ENCODE measurements around the gene CBLN3.

CBLN3 gene

DNA sequence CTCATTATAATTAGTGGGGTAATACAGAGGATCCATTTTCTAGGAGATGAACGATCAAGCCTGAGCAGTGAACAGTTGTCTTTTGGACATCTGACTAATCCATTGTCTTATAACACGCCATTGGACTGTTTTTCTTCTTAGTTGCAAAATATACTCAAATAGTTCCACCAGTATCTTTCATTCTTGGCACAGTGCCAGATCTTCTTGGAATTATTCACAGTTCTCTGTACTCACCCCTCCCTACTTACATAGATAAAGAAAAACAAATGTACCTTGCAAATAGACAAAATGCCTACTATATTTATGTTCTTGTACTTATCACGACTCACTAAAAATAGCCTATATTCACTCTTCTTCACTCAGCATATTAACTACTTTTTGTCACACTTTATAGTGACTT, 3.8 kb downstream of the CBLN3 start (continued):
- TF ChIP-seq, protein P1, sequence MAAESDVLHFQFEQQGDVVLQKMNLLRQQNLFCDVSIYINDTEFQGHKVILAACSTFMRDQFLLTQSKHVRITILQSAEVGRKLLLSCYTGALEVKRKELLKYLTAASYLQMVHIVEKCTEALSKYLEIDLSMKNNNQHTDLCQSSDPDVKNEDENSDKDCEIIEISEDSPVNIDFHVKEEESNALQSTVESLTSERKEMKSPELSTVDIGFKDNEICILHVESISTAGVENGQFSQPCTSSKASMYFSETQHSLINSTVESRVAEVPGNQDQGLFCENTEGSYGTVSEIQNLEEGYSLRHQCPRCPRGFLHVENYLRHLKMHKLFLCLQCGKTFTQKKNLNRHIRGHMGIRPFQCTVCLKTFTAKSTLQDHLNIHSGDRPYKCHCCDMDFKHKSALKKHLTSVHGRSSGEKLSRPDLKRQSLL (tag by site-specific recombination; IDR thresholded peaks at IDR 0.05) = peak; percentile 28; the same call in 1 of the 2 replicates
- TF ChIP-seq, protein P2, sequence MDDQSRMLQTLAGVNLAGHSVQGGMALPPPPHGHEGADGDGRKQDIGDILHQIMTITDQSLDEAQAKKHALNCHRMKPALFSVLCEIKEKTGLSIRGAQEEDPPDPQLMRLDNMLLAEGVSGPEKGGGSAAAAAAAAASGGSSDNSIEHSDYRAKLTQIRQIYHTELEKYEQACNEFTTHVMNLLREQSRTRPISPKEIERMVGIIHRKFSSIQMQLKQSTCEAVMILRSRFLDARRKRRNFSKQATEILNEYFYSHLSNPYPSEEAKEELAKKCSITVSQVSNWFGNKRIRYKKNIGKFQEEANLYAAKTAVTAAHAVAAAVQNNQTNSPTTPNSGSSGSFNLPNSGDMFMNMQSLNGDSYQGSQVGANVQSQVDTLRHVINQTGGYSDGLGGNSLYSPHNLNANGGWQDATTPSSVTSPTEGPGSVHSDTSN (CRISPR knock-in tag; IDR thresholded peaks at IDR 0.05) = no peak
- TF ChIP-seq, protein P3, sequence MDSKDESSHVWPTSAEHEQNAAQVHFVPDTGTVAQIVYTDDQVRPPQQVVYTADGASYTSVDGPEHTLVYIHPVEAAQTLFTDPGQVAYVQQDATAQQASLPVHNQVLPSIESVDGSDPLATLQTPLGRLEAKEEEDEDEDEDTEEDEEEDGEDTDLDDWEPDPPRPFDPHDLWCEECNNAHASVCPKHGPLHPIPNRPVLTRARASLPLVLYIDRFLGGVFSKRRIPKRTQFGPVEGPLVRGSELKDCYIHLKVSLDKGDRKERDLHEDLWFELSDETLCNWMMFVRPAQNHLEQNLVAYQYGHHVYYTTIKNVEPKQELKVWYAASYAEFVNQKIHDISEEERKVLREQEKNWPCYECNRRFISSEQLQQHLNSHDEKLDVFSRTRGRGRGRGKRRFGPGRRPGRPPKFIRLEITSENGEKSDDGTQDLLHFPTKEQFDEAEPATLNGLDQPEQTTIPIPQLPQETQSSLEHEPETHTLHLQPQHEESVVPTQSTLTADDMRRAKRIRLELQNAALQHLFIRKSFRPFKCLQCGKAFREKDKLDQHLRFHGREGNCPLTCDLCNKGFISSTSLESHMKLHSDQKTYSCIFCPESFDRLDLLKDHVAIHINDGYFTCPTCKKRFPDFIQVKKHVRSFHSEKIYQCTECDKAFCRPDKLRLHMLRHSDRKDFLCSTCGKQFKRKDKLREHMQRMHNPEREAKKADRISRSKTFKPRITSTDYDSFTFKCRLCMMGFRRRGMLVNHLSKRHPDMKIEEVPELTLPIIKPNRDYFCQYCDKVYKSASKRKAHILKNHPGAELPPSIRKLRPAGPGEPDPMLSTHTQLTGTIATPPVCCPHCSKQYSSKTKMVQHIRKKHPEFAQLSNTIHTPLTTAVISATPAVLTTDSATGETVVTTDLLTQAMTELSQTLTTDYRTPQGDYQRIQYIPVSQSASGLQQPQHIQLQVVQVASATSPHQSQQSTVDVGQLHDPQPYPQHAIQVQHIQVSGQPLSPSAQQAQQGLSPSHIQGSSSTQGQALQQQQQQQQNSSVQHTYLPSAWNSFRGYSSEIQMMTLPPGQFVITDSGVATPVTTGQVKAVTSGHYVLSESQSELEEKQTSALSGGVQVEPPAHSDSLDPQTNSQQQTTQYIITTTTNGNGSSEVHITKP (tag by site-specific recombination; IDR thresholded peaks at IDR 0.05) = no peak
- TF ChIP-seq, protein P4, sequence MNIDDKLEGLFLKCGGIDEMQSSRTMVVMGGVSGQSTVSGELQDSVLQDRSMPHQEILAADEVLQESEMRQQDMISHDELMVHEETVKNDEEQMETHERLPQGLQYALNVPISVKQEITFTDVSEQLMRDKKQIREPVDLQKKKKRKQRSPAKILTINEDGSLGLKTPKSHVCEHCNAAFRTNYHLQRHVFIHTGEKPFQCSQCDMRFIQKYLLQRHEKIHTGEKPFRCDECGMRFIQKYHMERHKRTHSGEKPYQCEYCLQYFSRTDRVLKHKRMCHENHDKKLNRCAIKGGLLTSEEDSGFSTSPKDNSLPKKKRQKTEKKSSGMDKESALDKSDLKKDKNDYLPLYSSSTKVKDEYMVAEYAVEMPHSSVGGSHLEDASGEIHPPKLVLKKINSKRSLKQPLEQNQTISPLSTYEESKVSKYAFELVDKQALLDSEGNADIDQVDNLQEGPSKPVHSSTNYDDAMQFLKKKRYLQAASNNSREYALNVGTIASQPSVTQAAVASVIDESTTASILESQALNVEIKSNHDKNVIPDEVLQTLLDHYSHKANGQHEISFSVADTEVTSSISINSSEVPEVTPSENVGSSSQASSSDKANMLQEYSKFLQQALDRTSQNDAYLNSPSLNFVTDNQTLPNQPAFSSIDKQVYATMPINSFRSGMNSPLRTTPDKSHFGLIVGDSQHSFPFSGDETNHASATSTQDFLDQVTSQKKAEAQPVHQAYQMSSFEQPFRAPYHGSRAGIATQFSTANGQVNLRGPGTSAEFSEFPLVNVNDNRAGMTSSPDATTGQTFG (tag by site-specific recombination; IDR thresholded peaks at IDR 0.05; ENCODE audit: borderline replicate concordance) = peak; percentile 37; the same call in 1 of the 2 replicates
- TF ChIP-seq ZNF544 (tag by site-specific recombination; IDR thresholded peaks at IDR 0.05) (peak; percentile 97), ZNF248 (tag by site-specific recombination; IDR thresholded peaks at IDR 0.05) (peak; percentile 86), ZNF624 (tag by site-specific recombination; IDR thresholded peaks at IDR 0.05) (peak; percentile 88; the same call in 1 of the 2 replicates), ZNF549 (tag by site-specific recombination; IDR thresholded peaks at IDR 0.05) (peak; percentile 87), ZSCAN23 (tag by site-specific recombination; IDR thresholded peaks at IDR 0.05) (no peak), ZBTB1 (tag by site-specific recombination; IDR thresholded peaks at IDR 0.05) (no peak), ZBTB44 (tag by site-specific recombination; IDR thresholded peaks at IDR 0.05) (peak; percentile 85), ZNF558 (tag by site-specific recombination; IDR thresholded peaks at IDR 0.05) (peak; percentile 83), ZNF184 (tag by site-specific recombination; IDR thresholded peaks at IDR 0.05) (peak; percentile 95), ELK4 (IDR thresholded peaks at IDR 0.05; ENCODE audit: borderline replicate concordance, low read depth, low read length) (no peak), SCRT2 (tag by site-specific recombination; IDR thresholded peaks at IDR 0.05) (no peak), ZNF510 (tag by site-specific recombination; IDR thresholded peaks at IDR 0.05; ENCODE audit: insufficient replicate concordance) (peak; percentile 76), ZNF785 (tag by site-specific recombination; IDR thresholded peaks at IDR 0.05) (no peak)
- TF ChIP-seq, protein P5, sequence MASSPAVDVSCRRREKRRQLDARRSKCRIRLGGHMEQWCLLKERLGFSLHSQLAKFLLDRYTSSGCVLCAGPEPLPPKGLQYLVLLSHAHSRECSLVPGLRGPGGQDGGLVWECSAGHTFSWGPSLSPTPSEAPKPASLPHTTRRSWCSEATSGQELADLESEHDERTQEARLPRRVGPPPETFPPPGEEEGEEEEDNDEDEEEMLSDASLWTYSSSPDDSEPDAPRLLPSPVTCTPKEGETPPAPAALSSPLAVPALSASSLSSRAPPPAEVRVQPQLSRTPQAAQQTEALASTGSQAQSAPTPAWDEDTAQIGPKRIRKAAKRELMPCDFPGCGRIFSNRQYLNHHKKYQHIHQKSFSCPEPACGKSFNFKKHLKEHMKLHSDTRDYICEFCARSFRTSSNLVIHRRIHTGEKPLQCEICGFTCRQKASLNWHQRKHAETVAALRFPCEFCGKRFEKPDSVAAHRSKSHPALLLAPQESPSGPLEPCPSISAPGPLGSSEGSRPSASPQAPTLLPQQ (tag by site-specific recombination; IDR thresholded peaks at IDR 0.05) = no peak
